HG02678 (cell line): ENCODE data around the gene FXYD3.

Source experiments
- ATAC-seq: cut with Tn5 transposase; IDR thresholded peaks from one replicate; pipeline ENCODE4 v1.9.1; 2021; ENCODE audit warnings: mild to moderate bottlenecking, moderate library complexity; ENCODE audit not compliant: unreplicated experiment

FXYD3 gene

DNA sequence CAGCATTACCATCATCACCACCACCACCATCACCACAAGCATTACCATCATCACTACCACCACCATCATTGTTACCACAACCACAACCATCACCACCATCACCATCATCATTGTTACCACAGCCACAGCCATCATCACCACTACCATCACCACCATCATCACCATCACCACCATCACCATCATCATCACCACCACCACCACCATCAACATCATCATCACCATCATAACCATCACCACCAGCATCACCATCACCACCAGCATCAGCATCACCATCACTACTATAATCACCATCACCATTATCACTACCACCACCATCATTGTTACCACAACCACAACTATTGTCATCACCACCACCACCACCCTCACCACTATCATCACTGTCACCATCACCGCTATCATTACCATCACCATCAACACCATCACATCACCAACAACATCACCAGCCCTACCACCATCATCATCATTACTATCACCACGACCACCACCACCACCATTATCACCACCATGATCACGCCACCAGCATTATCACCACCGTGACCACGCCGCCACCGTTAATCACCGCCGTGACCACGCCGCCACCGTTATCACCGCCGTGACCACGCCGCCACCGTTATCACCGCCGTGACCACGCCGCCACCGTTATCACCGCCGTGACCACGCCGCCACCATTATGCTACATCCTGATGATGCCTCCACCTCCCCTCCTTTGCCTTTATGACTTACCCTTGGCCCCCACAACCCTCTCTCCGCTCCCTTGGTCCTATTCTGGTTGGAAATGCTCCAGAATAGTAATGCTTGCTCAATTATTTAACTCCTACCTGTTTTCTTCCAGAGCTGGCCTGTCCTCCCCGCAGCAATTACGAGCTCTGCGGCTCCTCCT, 10.0 kb upstream of the FXYD3 start:
- ATAC-seq: no peak

DNA sequence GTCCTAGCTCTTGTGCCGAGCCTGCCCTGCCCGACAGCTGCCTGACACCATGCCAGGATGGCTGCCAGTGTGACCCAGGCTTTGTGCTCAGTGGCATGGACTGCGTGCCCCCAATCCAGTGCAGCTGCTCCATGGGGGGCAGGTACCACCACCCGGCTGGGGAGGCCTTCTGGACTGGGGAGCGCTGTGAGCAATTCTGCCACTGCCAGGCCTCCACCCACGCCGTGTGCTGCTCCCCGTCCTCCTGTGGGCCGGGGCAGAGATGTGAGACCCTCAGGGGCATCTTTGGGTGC, 9.4 kb upstream of the FXYD3 start:
- ATAC-seq: no peak

DNA sequence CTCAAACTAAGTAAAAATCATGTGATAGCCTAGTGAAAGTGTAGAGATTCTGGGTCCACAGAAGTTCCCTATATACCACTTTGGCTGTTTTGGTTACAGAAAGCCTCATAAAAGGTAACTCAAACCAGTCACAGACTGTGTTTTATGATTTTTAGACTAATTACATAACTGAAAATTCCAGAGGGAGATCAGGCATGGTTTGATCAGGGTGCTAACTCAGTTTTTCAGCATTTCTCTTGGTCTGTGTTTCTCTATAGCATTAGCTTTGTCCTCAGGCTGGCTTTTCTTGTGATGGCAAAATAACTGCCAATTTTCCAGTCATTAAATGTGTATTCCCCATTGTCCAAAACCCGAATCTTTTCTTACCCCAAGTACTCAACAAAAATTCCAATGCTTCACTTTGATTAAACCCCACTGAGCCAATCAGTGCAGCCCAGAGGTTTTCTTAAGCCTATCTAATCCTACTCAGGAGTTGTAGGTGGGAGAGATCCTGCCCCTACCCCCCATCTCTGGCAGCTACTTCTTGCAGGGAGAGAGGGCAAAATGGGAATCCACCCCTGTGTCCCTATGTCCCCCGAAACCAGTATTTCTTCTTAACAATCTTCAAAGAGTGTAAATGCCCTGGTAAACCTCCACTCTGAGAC, 8.6 kb upstream of the FXYD3 start:
- ATAC-seq: no peak

DNA sequence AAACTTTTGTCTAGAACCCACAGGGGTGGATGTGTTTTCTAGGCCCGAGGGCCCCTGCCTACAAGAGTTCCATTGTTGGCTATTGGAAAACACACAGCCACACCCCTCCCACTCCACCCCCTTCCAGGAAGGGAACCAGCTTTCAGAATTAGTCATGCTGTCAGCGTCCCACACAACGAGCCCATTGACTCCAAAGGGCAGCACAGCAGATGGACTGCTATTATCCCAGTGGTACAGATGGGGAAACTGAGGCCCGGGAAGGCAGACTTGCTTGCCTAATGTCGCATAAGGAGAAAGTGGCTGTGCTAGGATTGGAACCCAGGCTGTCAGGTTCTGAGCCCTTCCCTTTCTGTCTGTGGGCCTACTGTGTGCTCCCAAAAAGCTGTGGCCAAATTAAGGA, 8.1 kb upstream of the FXYD3 start:
- ATAC-seq: no peak

DNA sequence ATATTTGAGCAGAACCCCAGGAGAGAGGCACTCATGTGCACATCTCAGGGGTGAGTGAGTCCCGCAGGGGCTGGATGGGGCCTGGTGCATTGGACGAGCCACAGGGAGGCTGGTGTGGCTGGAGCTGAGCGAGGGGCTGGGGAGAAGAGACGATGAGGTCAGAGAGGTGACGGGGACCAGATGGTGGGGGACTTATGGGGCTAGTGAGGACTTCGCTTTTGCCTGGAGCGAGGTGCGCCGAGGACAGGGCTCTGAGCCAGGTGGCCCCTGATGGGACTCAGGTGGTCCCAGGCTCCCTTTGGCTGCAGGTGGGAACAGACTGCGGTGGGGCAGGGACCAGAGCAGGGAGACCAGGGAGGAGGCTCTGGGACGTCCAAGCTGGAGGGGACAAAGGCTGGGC, 6.9 kb upstream of the FXYD3 start:
- no peak for ATAC-seq

DNA sequence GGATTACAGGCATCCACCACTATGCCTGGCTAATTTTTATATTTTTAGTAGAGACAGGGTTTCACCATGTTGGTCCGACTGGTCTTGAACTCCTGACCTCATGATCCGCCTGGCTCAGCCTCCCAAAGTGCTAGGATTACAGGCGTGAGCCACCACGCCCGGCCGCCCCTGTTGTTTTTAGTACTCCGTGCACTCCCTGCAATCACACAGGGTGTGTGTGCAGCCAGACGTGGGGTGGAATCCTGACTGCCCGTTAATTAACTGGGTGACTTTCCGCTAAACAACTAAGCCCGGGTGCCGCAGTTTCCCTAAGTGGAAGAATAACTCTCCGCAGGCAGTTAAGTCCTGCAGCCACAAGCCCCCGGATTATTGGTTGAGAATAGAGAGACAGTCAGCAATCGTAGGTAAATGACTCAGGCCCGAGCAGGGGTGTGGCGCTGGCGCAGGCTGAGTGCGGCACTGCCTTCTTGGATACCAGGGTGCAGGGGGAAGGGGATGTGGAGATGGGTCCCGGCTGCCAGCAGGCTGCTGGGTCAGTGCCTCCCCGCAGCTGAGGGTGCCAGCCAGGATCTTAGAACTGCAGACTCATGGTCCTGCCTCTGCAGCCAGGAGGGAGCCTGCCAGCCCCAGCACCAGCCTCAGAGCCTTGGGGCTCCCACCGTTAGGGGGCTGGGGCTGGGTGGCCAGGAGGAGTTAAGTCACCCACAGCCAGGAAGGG, 6.1 kb upstream of the FXYD3 start:
- ATAC-seq: no peak

DNA sequence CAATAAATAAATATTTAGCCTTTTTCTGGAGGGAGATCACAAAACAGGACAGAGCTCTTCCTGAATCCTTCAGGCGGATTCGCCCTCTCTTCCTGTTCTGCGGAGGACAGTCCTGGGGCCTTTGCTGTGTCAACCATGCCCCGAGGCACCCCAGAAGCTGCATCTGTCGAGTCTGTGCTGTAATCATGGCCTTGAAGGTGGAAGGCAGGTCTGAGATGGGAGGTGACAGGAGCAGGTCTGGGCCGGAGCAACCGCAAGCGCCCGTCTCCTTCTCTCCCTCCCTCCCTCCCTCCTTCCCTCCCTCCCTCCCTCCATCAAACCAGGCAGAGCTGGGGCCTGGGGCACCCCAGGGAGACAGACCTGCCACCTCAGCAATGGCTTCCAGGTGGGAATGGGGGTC, 4.6 kb upstream of the FXYD3 start:
- ATAC-seq: no peak

DNA sequence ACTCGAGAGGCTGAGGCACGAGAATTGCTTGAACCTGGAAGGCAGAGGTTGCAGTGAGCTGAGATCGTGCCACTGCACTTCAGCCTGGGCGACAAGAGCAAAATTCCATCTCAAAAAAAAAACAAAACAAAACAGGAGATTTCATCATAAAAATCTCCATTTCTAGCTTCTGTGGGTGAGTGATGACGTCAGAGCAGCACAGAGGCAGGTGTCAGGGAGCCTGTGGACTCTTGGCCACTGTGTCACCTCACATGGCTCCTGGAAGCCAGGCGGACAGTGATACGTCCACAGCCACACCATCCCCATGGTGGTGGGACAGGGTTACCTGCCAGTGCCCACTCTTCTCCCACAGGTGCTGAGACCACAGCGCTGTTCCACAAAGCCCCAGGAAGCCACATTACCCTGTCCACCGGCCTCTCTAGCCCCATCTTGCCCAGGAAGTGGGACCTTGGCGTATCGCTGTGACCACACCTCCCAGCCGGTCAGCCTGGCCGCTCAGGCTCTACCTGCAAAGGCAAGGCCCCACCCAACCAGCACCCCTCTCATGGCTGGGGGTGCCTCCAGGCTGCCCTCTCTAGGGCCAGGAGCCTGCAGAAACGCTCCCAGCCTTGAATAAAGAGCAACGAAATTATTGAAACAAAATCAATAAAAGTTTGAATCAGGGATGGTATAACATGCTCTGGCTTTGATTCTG, 2.5 kb upstream of the FXYD3 start:
- ATAC-seq: no peak

DNA sequence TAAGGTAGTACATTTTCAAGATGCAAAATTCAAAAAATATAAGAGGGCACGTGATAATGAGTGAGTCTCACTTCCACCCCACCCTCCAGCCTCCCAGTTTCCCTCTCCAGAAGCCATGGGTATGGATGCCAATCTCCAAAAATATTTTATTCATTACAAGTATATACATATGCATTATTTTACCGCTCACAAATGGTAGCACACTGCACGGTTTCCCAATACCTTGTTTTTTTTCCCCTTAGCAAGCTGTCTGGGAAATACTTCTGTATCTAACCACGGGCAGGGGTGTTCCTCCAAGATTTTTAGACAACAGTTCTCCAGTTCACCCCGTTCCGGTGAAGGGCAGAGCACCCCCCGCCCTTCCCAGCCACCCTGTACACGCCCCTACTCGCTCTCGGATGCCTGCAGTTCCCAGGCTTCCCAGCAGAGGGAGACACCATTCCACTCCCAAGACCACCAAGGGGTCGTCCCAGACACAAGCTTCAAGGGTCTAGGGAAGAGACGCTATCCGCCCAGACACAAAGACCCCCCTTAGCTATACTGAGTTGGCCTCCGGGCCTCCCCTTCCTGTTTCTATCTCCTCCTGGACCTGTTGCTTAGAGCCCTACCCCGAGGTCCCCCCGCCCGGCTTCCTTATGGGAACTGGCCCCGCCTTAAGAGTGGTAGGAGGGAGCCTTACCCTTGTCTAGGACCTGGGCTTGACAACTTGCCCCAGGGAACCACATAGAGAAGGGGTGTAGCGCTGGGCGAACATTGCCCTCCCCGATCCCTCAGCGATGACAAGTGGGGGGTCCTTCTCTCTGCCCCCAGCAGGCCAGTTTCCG, 1.1 kb upstream of the FXYD3 start:
- ATAC-seq: no peak

DNA sequence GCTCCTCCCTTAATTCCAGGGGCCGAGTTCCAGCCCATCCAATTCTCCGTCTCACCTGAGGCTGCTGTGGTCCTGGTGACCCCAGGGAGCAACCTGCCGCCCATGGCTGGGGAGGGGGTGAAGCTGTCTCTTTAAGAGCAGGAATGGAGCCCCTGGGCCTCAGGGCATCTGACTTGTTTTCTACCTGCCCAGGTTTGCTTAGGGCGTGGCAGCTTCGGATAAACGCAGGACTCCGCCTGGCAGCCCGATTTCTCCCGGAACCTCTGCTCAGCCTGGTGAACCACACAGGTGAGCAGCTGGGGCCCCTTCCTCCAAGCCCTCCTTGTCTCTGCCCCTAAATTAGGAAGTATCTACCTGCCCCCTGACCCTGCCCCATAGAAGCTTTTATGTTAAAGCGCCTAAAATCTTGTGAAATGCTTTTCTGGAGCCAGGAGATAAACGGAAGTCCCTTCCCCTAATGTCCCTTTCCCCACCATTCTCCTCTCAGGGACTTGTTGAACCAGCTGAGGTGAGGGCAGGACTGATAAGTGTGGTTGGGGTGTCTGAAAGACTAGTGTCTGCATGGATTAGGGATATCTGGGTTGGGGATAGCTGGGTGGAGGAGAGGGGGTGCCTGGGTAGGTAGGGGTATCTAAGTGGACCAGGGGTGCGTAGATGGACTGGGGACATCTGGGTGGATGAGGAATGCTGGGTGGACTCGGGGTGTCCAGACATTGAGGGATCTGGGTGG, 614 bp downstream of the FXYD3 start:
- ATAC-seq: no peak

DNA sequence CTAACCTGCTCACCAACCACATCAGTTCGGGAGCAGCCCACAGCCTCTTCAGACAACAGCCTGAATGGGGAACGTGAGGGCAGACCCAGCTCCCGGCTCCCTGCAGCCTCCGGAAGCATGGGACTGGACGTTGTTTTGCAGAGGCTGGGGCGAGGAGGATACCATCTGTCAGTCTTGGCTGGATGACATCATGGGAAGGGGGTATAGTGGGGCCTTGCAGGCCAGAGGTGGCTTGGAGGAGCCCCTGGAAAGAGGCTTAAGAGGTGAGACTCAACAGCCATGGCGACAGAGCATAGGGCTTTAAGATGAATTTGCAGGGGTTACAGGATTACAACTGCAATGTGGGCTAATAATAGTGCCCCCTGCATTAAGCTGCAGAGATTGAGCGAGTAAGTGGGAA, 1.5 kb downstream of the FXYD3 start:
- no peak for ATAC-seq

DNA sequence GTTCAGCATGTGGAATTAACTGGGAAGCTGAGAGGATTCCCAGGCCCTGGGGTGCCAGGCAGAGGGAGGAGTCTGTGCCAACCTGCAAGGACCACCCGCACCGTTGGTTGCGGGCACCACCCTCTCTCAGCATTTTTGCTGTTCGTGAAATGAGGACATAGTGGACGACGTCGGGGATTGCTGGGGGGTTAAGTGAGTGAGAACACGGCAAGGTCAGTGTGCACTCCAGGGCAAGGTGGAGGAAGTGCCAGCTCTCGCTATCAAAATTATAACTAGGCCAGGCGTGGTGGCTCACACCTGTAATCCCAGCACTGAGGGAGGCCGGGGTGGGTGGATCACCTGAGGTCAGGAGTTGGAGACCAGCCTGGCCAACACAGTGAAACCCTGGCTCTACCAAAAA, 2.2 kb downstream of the FXYD3 start:
- no peak for ATAC-seq

DNA sequence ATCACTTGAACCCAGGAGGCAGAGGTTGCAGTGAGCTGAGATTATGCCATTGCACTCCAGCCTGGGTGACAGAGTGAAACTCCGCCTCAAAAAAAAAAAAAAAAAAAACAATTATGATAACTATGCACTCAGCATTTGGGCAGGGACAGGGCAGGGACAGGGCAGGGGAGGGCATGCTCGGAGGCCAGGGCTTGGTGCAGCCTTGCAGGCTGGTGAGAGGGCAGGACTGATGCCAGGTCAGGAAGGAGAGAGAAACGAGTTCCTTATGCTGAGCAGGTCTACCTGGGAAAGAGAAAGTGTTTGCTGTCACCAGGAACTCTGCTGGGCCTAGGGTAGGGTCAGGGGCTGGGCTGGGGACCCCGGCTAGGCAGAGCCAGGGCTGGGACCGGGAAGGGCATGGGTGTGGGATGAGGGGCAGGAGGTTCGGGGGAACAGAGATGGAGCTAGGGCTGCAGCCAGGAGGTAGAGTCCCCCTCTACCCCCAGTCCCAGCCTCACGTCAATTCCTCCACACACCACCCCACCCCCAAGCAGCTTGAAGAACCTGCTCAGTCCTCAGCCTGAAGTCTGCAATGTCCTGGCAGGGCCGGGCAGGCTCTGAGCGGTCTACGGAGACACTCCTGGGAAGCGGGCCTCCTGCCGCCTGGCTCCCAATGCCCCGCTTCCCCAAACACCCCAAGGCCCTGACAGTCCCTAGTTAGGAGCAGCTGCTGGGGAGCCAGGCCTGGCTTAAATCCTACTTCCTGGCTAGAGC, 2.8 kb downstream of the FXYD3 start:
- no peak for ATAC-seq

DNA sequence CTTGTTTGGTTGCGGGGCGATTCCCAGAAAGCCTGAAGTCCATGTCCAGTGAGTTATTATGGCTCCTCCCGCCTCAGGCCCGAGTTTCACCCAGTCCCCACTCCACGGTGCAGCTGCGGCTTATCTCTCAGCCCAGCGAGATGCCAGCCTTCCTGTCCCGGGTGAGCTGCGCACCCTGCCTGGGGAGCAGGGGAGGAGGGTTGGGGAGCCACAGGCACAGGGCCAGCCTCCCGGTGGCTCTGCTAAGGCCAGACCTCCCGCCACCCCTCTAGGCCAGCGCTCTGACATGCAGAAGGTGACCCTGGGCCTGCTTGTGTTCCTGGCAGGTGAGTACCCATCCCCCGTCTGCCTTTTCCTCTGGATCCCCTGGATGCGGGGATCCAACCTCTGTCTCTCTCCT, 3.5 kb downstream of the FXYD3 start:
- ATAC-seq: no peak

DNA sequence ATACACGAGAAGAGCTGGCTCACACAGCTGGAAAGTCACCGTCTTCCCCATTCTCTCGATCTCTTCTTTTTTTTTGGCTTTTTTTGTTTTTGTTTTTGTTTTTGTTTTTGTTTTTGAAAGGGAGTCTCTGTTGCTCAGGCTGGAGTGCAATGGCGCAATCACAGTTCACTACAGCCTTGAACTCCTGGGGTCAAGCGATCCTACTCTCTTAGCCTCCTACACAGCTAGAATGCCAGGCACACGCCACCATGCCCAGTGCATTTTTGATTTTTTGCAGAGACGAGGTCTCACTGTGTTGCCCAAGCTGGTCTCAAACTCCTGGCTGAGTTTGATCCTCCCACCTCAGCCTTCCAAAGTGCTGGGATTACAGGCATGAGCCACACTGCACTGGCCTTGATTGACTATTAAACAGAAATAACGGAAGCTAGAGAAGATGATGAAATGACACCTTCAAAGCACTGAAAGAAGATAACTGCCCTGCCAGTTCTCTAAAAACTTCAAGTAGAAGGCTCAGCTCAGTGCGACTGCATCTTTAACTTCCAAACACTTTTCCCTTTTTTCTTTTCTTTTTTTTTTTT, 4.0 kb downstream of the FXYD3 start:
- ATAC-seq: no peak

DNA sequence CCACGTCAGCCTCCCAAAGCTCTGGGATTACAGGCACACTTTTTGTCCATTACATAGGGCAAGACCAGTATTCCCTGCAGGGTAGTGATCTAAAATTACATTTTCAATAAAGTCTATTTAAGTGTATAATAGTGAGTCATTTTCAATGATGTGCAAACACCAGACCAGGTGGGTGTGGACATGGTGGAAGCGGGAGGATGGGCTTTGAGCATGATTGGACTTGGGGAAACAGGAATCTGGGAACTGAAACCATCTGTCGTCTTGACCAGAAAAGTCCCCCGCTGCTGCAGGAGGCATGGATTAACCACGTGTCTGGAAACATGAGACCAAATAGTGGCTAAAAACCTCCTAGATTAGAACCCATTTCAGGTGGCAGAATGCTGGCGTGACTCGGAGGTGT, 4.9 kb downstream of the FXYD3 start:
- ATAC-seq: no peak

DNA sequence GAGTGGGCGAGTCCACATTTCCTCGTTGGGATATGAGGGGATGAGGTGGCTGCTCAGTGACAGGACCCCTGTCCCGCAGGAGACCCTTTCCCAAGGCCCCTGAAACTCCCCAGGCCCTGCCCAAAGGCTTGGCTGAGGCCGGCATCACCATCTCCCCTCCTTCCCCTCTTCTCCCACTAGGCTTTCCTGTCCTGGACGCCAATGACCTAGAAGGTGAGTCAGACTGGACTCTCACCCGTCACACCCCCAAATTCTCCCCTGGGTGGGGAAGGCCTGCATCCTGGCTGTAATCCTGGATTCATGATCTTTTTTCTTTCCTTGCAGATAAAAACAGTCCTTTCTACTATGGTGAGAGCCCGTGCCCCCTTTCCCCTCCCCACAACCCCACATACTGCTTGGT, 5.3 kb downstream of the FXYD3 start:
- ATAC-seq: no peak

DNA sequence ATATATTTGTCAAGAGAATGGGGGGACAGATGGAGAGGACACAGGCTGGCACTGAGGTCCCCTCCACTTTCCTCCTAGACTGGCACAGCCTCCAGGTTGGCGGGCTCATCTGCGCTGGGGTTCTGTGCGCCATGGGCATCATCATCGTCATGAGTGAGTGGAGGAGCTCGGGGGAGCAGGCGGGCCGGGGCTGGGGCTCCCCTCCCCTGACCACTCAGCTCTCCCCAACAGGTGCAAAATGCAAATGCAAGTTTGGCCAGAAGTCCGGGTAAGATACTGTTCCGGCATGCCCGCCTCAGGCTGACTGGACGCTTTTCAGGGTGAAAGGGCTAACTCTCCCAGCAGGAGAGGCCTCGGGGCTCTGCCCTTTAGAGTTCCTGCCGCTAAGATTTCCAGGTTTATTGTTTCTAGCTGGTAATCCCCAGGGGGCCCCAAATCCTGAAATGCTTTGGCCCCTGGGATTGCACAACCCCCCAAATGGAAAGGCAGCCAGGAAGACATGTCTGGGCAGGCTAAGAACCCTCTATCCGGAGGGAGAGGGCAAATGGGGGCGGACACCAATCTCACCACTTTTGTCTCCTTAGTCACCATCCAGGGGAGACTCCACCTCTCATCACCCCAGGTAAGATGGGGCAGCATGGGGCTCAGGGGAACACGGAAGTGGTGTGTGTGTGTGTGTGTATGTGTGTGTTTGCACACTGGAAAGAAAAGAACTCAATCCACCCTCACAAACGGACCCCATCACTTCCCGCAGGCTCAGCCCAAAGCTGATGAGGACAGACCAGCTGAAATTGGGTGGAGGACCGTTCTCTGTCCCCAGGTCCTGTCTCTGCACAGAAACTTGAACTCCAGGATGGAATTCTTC, 7.3 kb downstream of the FXYD3 start:
- no peak for ATAC-seq
